H9 (cell line): ENCODE measurements around the gene UPK1A. TPM values are rescaled to one million over a fixed set of nuclear protein-coding genes. Genes with fewer than 3 reads are reported as not detected.

Experiments used
- DNase-seq: peaks from one replicate; pipeline ENCODE4 v3.0.0-alpha.2; 2017
- H2AFZ ChIP-seq: one replicate; pipeline ENCODE4 v1.6.1; 2013; ENCODE audit warnings: mild to moderate bottlenecking, low read length, control low read depth, moderate library complexity
- H2AK5ac ChIP-seq: 2 replicates; pipeline ENCODE4 v1.6.1; 2013; ENCODE audit warnings: low read length, control low read depth, mixed read lengths; ENCODE audit not compliant: insufficient read length
- H2BK120ac ChIP-seq: one replicate; pipeline ENCODE4 v1.6.1; 2013; ENCODE audit warnings: low read depth, mild to moderate bottlenecking, low read length, control low read depth, inconsistent platforms; ENCODE audit not compliant: poor library complexity, severe bottlenecking
- H2BK12ac ChIP-seq: 2 replicates; pipeline ENCODE4 v1.6.1; 2013; ENCODE audit warnings: low read length, control low read depth, mixed read lengths, low read depth; ENCODE audit not compliant: insufficient read length
- H2BK15ac ChIP-seq: 2 replicates; pipeline ENCODE4 v1.6.1; 2013; ENCODE audit warnings: low read depth, low read length, control low read depth
- H2BK20ac ChIP-seq: one replicate; pipeline ENCODE4 v1.6.1; 2013; ENCODE audit warnings: low read depth, mild to moderate bottlenecking, low read length, control low read depth, inconsistent platforms; ENCODE audit not compliant: poor library complexity, severe bottlenecking
- H2BK5ac ChIP-seq: 2 replicates; pipeline ENCODE4 v1.6.1; 2013; ENCODE audit warnings: low read length, control low read depth, mixed read lengths; ENCODE audit not compliant: insufficient read length
- H3K14ac ChIP-seq: 2 replicates; pipeline ENCODE4 v1.6.1; 2013; ENCODE audit warnings: low read length, control low read depth; ENCODE audit not compliant: insufficient read depth
- H3K18ac ChIP-seq: 2 replicates; pipeline ENCODE4 v1.6.1; 2013; ENCODE audit warnings: low read depth, mild to moderate bottlenecking, mixed read lengths, low read length, control low read depth; ENCODE audit not compliant: insufficient read length
- H3K23ac ChIP-seq: 2 replicates; pipeline ENCODE4 v1.6.1; 2013; ENCODE audit warnings: low read length, control low read depth, mixed read lengths, low read depth; ENCODE audit not compliant: insufficient read length
- H3K23me2 ChIP-seq: 2 replicates; pipeline ENCODE4 v1.6.1; 2013; ENCODE audit warnings: low read depth, mild to moderate bottlenecking, mixed read lengths, low read length, control low read depth; ENCODE audit not compliant: insufficient read length, poor library complexity, severe bottlenecking
- H3K27ac ChIP-seq: 2 replicates; pipeline ENCODE4 v1.5.1; 2013; ENCODE audit warnings: low read length, control low read depth, mixed read lengths, low read depth; ENCODE audit not compliant: insufficient read length
- H3K27me3 ChIP-seq: 2 replicates; pipeline ENCODE4 v1.6.1; 2013; ENCODE audit warnings: low read length, control low read depth, inconsistent platforms; ENCODE audit not compliant: insufficient read depth
- H3K4ac ChIP-seq: 2 replicates; pipeline ENCODE4 v1.6.1; 2013; ENCODE audit warnings: low read depth, mild to moderate bottlenecking, control low read depth, inconsistent platforms, low read length, moderate library complexity
- H3K4me1 ChIP-seq: 2 replicates; pipeline ENCODE4 v1.6.1; 2013; ENCODE audit warnings: low read length, control low read depth, inconsistent platforms; ENCODE audit not compliant: insufficient read depth
- H3K4me2 ChIP-seq: 2 replicates; pipeline ENCODE4 v1.6.1; 2013; ENCODE audit warnings: low read length, control low read depth, mixed read lengths; ENCODE audit not compliant: insufficient read length, insufficient read depth
- H3K56ac ChIP-seq: 2 replicates; pipeline ENCODE4 v1.6.1; 2013; ENCODE audit warnings: low read depth, mild to moderate bottlenecking, mixed read lengths, low read length, control low read depth; ENCODE audit not compliant: insufficient read length
- H3K79me1 ChIP-seq: 2 replicates; pipeline ENCODE4 v1.6.1; 2013; ENCODE audit warnings: low read depth, mild to moderate bottlenecking, moderate library complexity, low read length, control low read depth, inconsistent platforms; ENCODE audit not compliant: insufficient read depth, poor library complexity, severe bottlenecking
- H3K79me2 ChIP-seq: 2 replicates; pipeline ENCODE4 v1.6.1; 2013; ENCODE audit warnings: low read length, control low read depth, inconsistent platforms; ENCODE audit not compliant: insufficient read depth
- H3K9ac ChIP-seq: 2 replicates; pipeline ENCODE4 v1.6.1; 2013; ENCODE audit warnings: low read length, control low read depth, mixed read lengths; ENCODE audit not compliant: insufficient read length; ENCODE audit errors: extremely low read depth
- H3K9me3 ChIP-seq: one replicate; pipeline ENCODE4 v1.6.1; 2013; ENCODE audit warnings: low read depth, low read length, inconsistent platforms; ENCODE audit not compliant: control insufficient read depth
- H3T11ph ChIP-seq: one replicate; pipeline ENCODE4 v1.6.1; 2013; ENCODE audit warnings: mild to moderate bottlenecking, low read length, control low read depth, inconsistent platforms
- H4K20me1 ChIP-seq: one replicate; pipeline ENCODE4 v1.6.1; 2013; ENCODE audit not compliant: control insufficient read depth, insufficient read length, insufficient read depth
- H4K5ac ChIP-seq: 2 replicates; pipeline ENCODE4 v1.6.1; 2013; ENCODE audit warnings: low read depth, mild to moderate bottlenecking, mixed read lengths, low read length, control low read depth; ENCODE audit not compliant: insufficient read length
- H4K8ac ChIP-seq: replicated peaks from 2 replicates; pipeline ENCODE4 v1.6.1; 2013; ENCODE audit warnings: low read length, control low read depth, mixed read lengths, low read depth; ENCODE audit not compliant: insufficient read length
- H4K91ac ChIP-seq: 2 replicates; pipeline ENCODE4 v1.6.1; 2013; ENCODE audit warnings: low read depth, mild to moderate bottlenecking, moderate library complexity, mixed read lengths, low read length, control low read depth; ENCODE audit not compliant: insufficient read length
- H3K27ac Mint-ChIP-seq, 3 experiments: 2 replicates in 2 of 3; 3 replicates in 1 of 3; pipeline ENCODE4 v1.8.0; 2020 to 2021; ENCODE audit warnings: mixed read lengths in 3 of 3, mild to moderate bottlenecking in 1 of 3, moderate library complexity in 1 of 3
- H3K27me3 Mint-ChIP-seq: 2 replicates; pipeline ENCODE4 v1.8.0; 2021; ENCODE audit warnings: low read depth, mild to moderate bottlenecking, moderate library complexity, mixed read lengths
- H3K36me3 Mint-ChIP-seq, 3 experiments: 2 replicates in 2 of 3; 3 replicates in 1 of 3; pipeline ENCODE4 v1.8.0; 2020 to 2021; ENCODE audit warnings: low read depth in 3 of 3, mixed read lengths in 3 of 3; ENCODE audit not compliant: insufficient read depth in 1 of 3
- H3K4me1 Mint-ChIP-seq, 2 experiments: 2 replicates each; pipeline ENCODE4 v1.8.0; 2020; ENCODE audit warnings: mixed read lengths in 2 of 2
- H3K4me3 Mint-ChIP-seq, 2 experiments: 2 replicates in 1 of 2; 3 replicates in 1 of 2; pipeline ENCODE4 v1.8.0; 2020 to 2021; ENCODE audit warnings: mild to moderate bottlenecking in 2 of 2, mixed read lengths in 2 of 2, moderate library complexity in 1 of 2
- H3K9me3 Mint-ChIP-seq, 2 experiments: 2 replicates in 1 of 2; 3 replicates in 1 of 2; pipeline ENCODE4 v1.8.0; 2020; ENCODE audit warnings: mild to moderate bottlenecking in 2 of 2, mixed read lengths in 2 of 2, moderate library complexity in 1 of 2
- CTCF ChIP-seq: fragments of 200-600 bp; sonication (generic); conservative IDR thresholded peaks from 3 replicates; pipeline ENCODE4 v1.8.0; 2021; ENCODE audit warnings: antibody characterized with exemption, mild to moderate bottlenecking
- WGBS: extraction: QIAGEN DNeasy Blood & Tissue Kit; methylation state at CpG from one replicate; pipeline ENCODE4 v1.1.7; 2013; ENCODE audit warnings: missing lambda C conversion rate, low lambda C conversion rate, mixed read lengths; ENCODE audit not compliant: insufficient read length; ENCODE audit errors: extremely low coverage; 5-methylcytosine and 5-hydroxymethylcytosine counted together
- total RNA-seq: library from RNA; stranded (reverse); gene quantifications from 2 replicates; pipeline ENCODE4 v1.2.1, GENCODE V29; 2021

The UPK1A gene
- total RNA-seq, 1 experiment from 2014 or later, result 4.3 TPM

DNA sequence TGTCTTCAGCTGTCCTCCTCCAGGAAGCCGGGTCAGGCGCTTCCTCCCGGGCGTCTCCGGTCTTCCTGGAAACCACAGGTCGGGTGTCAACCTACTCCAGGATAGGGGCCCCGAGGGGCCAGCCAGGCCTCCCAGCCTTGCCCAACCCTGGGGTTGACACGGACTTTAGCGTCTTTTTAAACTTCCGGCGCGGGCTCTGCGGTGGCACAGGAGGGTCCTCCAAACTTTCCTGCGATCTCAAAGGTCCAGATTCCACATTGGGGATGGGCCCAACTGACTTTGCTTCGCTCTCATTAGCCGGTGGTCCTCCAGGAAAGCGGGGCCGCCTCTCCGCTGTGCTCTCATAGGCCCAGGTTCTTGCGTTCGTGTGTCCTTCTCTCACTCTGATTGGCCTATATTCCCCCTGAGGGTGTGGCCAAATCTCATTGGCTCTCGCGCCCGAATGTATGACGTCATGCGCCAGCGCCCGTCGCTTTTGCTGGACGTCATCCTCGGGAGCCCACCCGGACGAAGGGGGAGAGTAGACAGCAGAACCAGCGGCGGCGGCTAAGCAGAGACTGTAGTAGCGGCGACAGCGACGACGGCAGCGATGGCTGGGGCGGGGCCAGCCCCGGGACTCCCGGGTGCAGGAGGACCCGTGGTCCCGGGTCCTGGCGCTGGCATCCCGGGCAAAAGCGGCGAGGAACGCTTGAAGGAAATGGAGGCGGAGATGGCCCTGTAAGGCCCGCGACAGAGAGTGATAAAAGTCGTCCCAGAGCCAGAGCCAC lies 37.6 kb upstream of the UPK1A start, which contains the start of gene RBM42:
RBM42 (plus strand) TSS at position 472 of the 767 bp plus-strand sequence; CDS start at position 590, 118 bp downstream.
- H3K4me2 ChIP-seq, result peak within 1 kb of the TSS; percentile 99
- H2AFZ ChIP-seq, result no peak within 1 kb of the TSS
- no peaks in the 10 kb centered on the region for H3K27me3 ChIP-seq
- H4K5ac ChIP-seq, result no peak within 1 kb of the TSS
- no peak within 1 kb of the TSS for H3K56ac ChIP-seq
- H3K36me3 Mint-ChIP-seq, result peaks cover 21 to 35% (median 32%) of the 10 kb centered on the region in 3 experiments
- no peaks in the 10 kb centered on the region for H3K9me3 Mint-ChIP-seq
- peak; percentile 99 for DNase-seq
- H3K9ac ChIP-seq, result peak within 1 kb of the TSS; percentile 77
- no peak for TF ChIP-seq CTCF
- H2BK5ac ChIP-seq, result no peak within 1 kb of the TSS
- H3K18ac ChIP-seq, result no peak within 1 kb of the TSS
- H3K4ac ChIP-seq, result no peak within 1 kb of the TSS
- peak within 1 kb of the TSS; percentile 81 to 98 (median 94); a peak in 6 of 7 replicates for H3K27ac Mint-ChIP-seq
- H3K27ac ChIP-seq, result no peak within 1 kb of the TSS
- H4K20me1 ChIP-seq, result no peaks in the 10 kb centered on the region
- H3K4me1 ChIP-seq, result peaks cover 2% of the 10 kb centered on the region; the same call in 1 of the 2 replicates
- H2AK5ac ChIP-seq, result no peak within 1 kb of the TSS
- WGBS, result no CpG with 5 or more reads among the region's 56 CpGs
- H3K27me3 Mint-ChIP-seq, result peaks cover 2% of the 10 kb centered on the region; the same call in 1 of the 2 replicates
- H2BK12ac ChIP-seq, result no peak within 1 kb of the TSS
- peaks cover 5 to 8% of the 10 kb centered on the region in 2 experiments for H3K4me1 Mint-ChIP-seq
- H3K4me3 Mint-ChIP-seq, result peak within 1 kb of the TSS; percentile 96
- H2BK20ac ChIP-seq, result no peak within 1 kb of the TSS
- no peaks in the 10 kb centered on the region for H3K9me3 ChIP-seq
- H4K91ac ChIP-seq, result no peak within 1 kb of the TSS
- H4K8ac ChIP-seq, result no peak within 1 kb of the TSS
- no peak within 1 kb of the TSS for H2BK120ac ChIP-seq
- H3T11ph ChIP-seq, result no peak within 1 kb of the TSS
- H3K23me2 ChIP-seq, result peaks cover 3% of the 10 kb centered on the region
- H3K79me1 ChIP-seq, result no peaks in the 10 kb centered on the region
- H3K79me2 ChIP-seq, result no peaks in the 10 kb centered on the region; the same call in 1 of the 2 replicates
- no peak within 1 kb of the TSS for H3K23ac ChIP-seq
- H2BK15ac ChIP-seq, result no peak within 1 kb of the TSS
- no peak within 1 kb of the TSS; the same call in 1 of the 2 replicates for H3K14ac ChIP-seq
